SK-N-MC (cell line): ENCODE results near the gene ABL1.

Source experiments
- EZH2 ChIP-seq: fragments of 200-600 bp; sonication (generic); IDR thresholded peaks from one replicate; pipeline ENCODE4 v1.6.1; 2017; ENCODE audit warnings: antibody characterized with exemption
- POLR2AphosphoS5 ChIP-seq: IDR thresholded peaks from 2 replicates; pipeline ENCODE4 v1.6.1; 2012; ENCODE audit warnings: mild to moderate bottlenecking, low read depth, low read length, borderline replicate concordance

- TF ChIP-seq POLR2AphosphoS5: no peak
- no peak for TF ChIP-seq EZH2
Observed at GRCh38 chr9:130882696-130883225, 47.7 kb downstream of the ABL1 start.
